ENCODE data around the gene CST9L.

The CST9L gene, protein sequence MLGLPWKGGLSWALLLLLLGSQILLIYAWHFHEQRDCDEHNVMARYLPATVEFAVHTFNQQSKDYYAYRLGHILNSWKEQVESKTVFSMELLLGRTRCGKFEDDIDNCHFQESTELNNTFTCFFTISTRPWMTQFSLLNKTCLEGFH

DNA sequence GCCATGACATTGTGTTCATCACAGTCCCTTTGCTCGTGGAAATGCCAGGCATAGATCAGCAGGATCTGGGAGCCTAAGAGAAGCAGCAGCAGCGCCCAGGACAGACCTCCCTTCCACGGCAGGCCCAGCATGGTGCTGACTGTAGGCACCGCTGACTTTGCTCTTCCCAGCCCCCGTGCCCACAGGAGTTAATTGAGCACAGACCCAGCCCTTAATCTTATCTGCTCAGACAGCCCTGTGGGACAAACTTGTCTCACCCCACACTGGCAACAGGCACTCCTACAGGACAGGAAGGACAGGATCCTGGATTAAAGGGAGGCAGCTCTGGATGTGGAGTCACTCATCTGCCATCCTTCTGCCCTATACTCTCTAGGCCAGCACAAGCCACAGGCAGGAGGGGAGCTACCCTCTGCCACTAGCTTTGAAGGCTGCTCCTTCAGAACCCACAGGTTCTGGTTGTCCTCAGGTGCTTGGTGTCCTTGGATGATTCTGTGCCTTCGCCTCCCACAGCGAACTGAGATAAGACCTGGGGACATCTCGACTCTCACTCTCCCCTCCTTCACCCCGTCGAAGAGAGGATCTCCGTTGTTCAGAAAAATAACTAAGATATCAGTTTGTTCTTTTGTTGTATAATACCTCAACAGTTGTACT is at the start of gene CST9L:
Gene CST9L, minus strand, starts transcription at position 165 of the 651 bp plus-strand sequence. Its CDS starts 34 bp downstream, at position 131.
- DNase-seq = no peak

DNA sequence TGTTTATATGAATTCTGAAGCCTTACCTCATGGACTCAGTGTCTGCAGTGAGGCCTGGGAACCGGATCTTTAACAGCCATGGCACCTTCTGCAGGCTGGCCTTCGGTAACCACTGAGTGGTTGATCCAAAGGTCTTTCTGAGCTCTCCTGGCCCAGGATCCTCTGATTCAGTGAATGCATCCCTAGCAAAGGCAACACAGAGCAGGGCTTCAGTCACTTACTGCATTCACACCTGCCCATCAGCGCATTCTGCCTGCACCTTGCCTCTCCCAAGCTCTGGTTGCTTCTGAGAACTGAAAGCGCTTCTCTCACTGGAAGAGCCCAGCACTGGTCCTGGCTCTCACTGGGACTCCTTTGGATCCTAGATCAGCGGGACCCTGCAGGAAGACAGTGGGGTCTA is 45.9 kb upstream of the CST9L start:
- no peak for DNase-seq

DNA sequence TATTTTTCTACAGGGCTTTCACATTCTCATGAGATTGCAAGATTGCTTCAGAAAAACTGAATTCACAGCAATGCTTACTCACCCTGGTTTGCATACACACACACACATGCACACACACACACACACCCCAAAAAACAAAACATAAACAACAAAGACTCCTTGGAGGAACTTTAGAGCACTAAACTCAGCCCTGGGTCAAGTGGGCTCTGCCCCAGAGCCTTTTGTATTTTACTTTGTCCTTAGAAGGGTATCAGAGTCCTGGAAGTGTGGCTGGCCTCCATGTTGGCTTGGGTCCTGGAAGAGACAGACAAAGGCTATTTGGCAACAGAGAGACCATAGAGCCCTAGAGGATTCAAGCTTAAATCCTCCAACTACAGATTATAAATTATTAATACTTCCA is 45.4 kb upstream of the CST9L start:
- DNase-seq = no peak

DNA sequence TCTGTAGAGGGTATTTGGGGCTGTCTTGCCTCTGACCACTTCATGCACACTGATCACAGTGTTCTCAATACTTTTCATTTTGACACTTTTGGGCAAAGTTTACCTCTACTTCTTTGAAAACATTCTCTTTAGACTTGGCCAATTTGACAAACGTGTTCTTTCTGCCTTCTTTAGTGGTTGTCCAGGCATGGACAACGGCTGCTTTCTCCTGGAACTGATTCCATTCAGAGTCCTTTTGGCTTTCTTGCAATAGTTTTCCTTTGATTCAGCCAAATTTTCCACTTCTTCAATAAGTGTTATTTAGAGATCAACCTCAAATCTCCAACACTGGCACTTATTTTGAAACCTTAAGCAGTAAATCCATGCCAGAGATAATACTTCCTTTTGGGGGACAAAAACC is 44.1 kb upstream of the CST9L start:
- DNase-seq = no peak

DNA sequence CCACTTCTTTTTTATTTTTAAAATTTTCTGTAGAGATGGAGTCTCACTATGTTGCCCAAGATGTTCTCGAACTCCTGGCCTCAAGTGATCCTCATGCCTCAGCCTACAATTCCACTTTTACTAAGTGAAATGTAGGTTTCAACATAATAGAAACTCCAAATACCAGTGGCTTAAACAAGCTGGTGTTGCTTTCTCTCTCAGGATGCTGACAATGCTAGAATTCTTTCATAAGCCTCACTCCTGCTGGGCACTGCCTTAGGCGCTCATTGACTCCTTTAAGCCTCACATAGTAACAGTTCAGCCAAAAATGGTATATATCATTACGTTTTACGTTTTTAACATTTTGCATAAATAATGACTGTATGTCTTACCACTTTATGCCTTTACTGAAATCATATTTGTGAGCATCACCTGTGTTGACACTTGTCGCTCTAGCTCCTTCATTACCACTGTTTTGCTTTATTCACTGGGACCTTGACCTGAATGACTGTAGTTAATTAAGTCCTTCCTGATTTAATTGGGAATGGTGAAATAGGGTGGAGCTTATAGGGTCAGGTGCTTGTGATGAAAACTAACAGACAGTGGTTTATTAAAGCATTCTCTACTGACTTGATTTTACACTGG is 41.3 kb upstream of the CST9L start:
- no peak for DNase-seq

DNA sequence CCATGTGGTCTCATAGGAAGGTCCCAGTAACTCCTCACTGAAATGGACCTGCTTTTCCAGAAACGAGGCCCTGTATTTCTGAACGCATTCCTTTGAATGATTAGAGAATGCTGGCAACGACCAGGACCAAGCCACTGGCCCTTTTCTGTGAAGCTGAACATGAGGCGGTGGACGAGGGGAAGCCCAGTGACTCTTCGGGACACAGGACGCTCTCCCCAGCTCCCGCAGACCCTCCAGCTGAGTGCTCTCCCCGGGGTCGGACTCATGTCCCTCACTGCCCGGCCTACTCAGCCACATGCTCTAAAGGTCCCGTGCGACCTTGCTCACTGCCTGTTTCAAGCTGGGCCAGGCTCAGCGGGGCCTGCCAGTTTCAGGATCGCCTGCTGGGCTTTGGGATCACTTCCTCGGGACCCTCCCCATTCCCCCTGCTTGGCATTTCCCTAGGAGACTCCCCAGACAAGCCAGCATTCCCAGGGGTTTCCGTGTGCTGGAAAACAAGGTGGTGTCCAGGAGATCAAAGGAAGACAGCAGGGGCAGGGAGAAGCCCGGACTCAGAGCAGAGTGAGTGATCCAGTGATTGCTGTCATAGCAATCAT is 40.1 kb upstream of the CST9L start:
- DNase-seq = no peak

DNA sequence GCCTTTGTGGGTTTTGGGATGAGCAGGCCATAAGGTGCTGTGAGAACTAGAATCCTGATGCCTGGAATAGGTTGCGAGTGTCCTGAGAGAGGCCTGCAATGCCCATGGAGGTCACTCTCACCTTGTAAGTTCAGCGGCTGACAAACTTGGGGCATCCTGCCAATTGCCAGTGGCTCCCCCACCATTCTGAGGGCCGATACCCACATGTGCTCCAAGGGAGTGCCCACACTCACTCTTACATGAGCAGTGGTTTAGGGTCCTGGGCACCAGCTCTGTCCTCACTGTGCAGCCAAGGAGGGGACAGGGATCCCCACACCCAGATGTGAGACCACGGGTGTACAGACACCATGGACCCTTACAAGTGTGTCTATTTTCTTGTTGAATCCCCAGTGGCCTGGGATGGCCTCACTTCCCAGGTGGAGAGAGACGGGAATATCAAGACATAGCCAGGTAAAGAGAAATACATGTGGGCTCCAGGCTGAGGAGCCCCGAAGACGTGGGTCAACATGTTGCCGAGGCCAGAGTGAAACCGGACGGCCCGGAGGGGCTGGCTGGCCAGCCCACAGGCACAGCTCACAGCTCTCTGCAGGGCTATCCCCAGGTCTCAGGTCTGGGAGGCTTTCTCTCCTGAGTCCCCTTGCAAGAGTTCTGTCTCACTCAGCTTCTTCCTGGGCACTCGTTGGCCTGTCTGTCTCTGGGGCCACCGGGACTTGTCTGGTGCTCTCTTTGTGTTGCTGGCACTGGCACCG is 39.4 kb upstream of the CST9L start:
- no peak for DNase-seq

DNA sequence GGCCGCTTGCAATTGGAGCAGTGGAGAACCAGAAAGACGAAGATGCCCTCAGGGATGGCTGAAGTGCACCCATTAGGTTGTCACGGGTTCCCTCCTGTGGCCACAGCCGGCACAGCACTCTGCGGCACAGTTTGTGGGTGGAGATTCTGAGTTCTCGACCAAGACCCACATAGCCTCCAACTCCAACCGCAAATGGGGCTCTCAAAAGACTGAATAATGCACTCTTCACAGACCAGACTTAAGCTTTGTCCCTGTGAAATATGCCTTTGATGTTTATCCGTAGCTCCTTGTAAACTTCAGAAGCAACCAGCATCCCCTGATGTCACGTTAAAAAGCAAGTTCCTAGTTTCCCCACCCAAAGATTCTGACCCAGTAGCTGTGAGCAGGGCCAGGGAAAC is 38.4 kb upstream of the CST9L start:
- DNase-seq = peak; percentile 36

DNA sequence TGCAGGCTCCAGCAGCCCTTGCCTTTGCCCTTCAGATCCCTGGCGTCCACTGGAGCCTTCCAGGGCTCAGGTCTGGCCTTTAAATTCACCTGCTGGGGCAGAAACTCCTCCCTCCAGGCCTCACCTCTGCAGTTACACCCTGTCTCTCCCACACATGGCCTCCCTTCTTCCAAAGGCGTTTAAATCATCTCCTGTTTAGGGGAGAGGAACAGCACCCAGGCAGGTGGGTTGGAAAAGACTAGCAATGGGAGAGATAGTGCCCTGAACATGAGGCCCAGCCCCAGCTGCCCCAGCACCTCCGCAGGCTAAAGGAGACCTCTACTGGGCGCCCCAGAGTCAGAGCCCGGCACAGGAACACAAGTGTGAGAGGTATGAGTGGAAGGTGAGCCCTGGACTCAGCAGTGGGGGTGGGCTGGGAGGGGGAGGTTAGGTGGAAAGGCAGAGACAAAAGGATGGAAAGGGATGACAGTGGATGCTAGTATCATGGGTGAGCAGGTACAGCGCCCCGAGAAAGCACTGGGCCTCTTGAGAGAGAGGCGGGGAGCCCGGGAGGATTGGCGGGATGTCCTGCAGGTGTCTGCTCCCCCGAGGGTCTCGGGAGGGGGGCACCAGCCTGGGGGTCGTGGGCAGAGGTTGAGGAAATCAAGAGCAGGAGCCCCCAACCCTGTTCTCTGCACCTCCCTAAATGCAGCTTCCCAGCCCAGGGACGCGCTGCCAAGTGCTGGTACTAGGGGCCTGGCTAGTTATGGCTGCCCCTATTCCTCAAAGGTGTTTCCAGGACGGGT is 37.8 kb upstream of the CST9L start, which contains the start of gene CST9:
Gene CST9, minus strand, starts transcription at position 51 of the 785 bp plus-strand sequence. CDS start 53 bp downstream, outside the sequence.
- no peak for DNase-seq

DNA sequence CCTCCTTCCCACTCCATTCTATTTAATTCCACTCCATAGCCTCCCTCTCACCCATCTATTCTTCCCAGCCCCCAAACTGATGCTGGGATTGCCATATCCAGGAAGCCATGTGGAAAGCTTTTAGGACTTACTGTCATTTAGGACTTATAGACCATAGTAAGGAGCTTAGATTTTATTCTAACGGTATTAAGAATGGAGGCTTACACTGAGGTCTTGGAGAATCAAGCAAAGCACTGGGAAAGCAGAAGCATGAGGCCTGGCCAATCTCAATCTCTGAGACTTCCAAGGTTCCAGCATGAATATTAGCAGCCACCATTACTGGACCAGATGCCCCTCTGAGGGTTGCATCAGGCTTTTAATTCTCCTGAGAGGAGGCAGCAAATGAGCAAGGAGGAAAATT is 36.0 kb upstream of the CST9L start:
- DNase-seq = no peak

DNA sequence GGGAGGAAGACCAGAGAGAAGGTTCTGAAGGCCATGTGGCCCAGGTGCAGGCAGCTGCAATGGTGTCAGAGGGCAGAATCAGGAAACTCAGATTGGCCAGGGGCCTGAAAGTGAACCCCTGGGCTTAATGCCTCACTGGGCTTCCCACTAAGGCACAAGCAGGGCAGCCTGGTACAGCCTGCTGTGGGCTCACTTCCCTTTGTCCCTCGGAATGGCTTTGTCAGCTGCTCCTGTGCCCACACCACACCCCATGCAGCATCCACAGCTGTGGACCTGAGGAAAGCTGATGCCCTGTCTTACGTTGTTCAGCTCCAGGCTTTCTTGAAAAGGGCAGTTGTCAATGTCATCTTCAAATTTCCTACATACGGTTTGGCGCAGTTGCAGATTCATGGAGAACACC is 35.0 kb upstream of the CST9L start:
- no peak for DNase-seq

DNA sequence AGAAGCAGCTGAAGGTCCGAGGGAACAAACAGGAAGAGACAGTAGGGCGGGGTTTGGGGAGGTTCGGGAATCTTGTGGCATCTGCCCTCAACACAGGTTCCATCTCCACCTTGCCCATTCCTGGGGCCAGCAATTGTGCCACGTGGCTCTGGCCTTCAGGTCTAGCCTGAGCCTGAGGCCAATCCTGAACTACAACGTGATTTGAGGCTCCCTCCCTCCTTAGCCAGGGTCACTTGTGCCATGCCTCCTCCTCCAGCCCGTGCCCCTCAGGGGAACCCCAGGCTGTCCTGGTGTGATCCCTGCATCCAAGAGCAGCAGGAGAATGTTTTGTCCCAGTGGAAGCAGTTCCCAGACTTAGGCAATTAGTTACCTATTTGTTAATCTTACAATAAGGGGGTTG is 34.4 kb upstream of the CST9L start:
- no peak for DNase-seq

DNA sequence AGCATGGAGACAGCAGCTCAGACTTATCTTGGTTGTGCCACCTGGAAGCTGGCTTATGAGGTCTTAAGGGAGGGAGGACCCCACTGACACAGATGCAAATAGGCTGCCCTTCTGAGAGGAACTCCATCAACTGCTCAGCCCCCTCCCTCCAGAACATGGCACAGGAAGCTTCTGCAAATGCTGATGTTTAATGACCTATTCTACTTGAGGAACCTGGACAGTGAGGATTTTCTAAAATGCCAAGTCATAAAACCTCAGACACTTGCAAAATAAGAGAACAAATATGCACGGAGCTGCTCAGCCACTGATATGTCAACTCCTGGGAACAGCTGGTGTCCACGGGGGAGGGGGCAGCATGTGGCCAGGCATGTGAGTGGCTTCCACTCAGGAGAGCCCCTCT is 34.0 kb upstream of the CST9L start:
- DNase-seq = no peak

DNA sequence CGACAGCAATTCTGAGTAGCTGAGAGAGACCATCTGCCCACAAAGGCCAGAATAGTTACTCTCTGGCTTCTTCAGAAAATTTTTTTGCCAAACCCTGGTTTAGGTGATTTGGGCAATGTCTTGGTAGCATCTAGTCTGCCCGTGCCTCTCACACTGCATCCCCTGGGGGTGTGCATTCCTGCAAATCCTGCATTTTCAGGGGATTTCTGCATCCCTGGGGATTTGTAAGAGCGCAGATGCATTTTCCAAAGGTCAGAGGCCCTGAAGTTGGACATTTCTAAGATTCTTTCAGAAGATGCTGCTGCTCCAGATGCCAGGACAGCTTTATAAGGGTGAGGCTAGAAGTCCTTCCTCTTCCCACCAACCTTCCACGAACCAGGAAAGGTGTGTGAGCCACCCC is 33.4 kb upstream of the CST9L start:
- no peak for DNase-seq

DNA sequence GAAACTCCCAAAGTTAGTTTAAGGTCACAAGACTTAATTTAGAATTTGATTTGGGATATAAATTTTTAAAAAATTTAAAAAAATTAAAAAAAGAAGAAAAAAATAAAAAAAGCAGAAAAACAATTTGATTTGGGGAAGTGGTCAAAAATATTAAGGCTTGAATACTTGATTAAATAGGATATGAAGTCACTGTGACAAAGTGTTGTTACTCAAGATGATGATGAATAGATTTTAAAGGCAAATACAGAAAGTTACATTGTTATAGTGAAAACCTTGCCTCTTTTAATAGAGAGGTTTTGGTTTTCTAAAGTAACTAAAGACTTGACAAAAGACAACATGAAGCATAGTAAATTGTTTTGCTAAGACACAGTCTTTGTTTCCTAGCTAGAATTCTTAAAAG is 30.2 kb upstream of the CST9L start:
- DNase-seq = no peak

DNA sequence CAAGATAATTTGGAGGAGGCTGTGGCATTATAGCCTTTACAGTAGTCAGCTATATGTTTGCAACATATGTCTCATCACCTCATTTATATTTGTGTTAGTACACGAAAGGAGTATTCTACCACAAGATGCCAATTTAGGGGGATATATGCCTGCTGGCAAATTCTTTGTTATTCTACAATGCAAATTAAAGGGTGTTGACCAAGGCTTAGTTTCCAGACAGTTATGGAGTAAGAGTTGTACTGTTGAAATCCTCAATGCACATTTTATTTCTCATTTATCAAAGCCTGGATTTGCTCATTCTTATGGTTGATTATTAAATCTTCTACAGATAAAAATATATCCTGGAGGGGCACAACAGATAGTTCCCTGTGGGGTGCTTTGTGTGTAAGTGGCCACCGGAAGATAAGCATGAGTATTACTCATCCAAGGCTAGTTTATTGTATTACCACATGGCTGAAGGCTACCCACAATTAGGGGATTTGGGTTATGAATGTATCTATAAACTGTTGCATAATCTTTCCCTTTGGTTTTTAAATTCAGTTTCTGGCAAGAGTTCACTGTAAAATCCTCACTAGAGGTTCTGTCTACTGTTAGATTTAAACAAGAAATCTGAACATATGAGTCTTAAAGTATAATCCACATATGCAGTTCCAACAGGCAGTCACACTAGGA is 28.4 kb upstream of the CST9L start:
- no peak for DNase-seq

DNA sequence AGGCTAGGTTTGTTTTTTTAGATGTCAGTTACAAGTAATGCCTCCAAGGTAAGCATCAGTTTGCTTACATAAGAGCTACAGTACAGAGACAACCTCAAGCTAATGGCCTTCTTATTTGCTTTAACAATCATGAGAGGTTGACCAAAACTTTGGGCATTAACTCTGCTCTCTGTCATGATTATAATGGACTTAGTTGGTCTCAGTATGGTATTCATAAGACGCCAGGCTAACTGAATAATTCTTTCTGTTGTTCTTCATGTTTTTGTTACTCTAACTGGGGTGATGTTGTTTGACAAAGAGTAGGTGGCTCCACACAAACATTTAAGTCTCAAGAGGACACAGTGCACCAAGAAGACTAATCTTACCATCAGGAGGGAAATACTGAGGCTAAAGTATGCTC is 27.7 kb upstream of the CST9L start:
- no peak for DNase-seq

DNA sequence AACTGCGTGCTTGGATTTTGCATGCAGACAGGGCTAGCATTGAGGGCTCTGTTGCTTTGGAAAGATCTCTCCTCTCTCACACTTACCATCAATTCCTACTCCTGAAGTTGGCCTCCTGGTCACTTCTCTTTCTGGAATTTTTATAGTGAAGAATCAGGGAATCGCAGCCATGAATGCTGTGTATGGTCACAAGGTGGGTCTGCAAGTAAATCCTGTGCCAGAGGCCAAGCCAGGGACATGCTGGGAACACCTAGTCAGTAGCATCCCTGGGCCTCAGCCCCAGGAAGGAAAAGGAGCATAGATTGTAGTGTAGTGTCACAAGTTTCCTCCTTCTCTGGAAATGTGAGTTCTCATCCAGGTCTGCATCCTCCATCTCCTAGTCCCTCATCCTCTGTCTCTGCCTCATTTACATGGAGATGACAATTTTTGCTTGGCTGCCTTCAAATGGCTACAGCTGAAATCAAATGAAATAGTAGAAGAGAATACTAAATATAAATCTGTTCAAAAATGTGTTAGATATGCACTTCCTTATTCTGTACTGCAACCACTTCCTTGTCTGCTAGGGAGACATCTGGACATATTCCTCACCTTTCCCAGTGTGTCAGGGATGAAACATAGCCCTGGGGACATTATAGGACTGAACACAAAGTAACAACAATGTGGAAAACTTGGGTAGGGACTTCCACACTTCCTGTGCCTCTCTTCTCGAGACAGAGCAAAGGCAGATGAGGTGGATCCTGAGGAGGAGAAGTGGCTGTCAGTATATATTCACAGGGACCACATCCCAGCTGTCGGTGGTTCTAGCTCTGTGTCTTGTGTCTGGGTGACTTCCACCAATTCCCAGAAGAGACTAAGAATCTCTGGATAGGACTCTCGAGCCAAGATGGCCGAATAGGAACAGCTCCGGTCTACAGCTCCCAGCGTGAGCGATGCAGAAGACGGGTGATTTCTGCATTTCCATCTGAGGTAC is 20.4 kb upstream of the CST9L start:
- DNase-seq = no peak

DNA sequence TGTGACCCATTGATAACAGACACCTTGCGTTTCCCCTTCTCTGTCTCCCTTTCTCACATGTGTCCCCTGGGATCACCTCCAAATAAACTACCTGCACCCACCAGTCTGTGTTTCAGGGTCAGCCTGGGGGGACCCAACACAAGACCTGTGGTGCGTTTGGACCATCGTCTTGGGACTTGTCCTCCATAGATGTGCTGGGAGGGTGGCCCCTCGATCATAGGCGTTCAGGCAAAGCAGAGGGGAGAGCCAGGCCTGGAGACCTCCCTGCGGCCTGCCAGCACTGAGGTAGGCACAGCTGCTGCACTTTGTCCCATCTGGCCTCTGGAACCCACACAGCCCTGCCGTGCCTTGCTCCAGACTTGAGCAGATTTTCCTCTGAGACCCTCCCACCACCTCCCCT is 19.3 kb upstream of the CST9L start:
- DNase-seq = no peak

DNA sequence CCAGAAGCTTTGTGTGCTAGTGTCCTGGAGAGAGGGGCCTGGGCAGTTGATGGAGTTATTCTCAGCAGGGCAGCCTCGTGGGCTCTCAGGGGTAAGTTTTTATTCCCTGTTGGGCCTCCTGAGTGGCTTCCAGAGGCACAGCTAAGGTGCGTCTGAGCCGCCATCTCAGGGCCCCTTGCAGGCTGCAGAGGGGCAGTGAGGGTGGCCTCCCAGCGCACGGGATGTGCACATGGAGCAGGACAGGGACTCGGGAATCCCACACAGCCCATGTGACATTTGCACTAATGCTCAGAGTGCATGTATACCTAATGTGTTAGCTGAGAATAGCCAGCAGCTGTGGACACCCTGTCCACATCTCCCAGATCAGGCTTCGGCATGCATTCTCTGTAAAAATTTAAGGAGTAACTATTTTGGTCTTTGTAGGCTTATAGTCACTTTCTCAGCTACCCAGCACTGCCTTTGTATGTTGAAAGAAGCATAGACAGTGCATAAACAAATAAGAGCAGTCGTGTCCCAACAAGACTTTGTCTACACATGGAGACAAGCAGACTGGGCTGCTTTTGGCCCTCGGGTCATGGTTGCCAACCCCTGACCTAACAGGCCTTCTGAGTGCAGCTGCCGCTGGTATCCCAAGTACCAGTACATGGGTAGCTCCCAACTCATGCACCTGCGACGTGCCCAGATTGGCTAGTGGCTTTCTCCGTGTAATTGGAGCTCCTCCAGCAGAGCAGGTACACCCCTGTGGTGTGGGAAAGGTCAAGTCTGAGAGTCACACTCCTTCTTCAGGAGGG is 18.6 kb upstream of the CST9L start:
- no peak for DNase-seq

Measured in NCI-H1048 (cell line).